SK-N-SH treated with all-trans-retinoic acid at 6 μM for 48 hours (cell line): ENCODE data around the gene KDM2B.

Experiments used
- ATAC-seq: fragments of 200-7000 bp; cut with Tn5 transposase; 3 replicates; pipeline ENCODE4 v1.9.1; 2020; ENCODE audit warnings: mild to moderate bottlenecking, moderate library complexity
- BACH2 ChIP-seq: fragments of 250-450 bp; sonication (Bioruptor Pico); IDR thresholded peaks from 2 replicates; pipeline ENCODE4 v1.9.0; 2021; ENCODE audit warnings: mild to moderate bottlenecking, borderline replicate concordance
- CREB5 ChIP-seq: fragments of 250-450 bp; sonication (Bioruptor Pico); IDR thresholded peaks from 2 replicates; pipeline ENCODE4 v1.5.1; 2020; ENCODE audit warnings: low read depth, mild to moderate bottlenecking, moderate library complexity
- CSDC2 ChIP-seq: fragments of 250-450 bp; sonication (Bioruptor Pico); IDR thresholded peaks from 2 replicates; pipeline ENCODE4 v1.5.0; 2020; ENCODE audit warnings: mild to moderate bottlenecking, moderate library complexity
- CSRNP3 ChIP-seq: fragments of 250-450 bp; sonication (Bioruptor Pico); IDR thresholded peaks from 2 replicates; pipeline ENCODE4 v1.5.1; 2021; ENCODE audit warnings: mild to moderate bottlenecking, moderate library complexity
- GLIS3 ChIP-seq: fragments of 250-450 bp; sonication (Bioruptor Pico); IDR thresholded peaks from 2 replicates; pipeline ENCODE4 v1.5.0; 2020; ENCODE audit warnings: mild to moderate bottlenecking, moderate library complexity
- OSR1 ChIP-seq: fragments of 250-450 bp; sonication (Bioruptor Pico); IDR thresholded peaks from 2 replicates; pipeline ENCODE4 v1.8.0; 2022; ENCODE audit warnings: moderate library complexity, mild to moderate bottlenecking, inconsistent platforms
- PATZ1 ChIP-seq: fragments of 250-450 bp; sonication (Bioruptor Pico); IDR thresholded peaks from 2 replicates; pipeline ENCODE4 v1.8.0; 2020; ENCODE audit warnings: mild to moderate bottlenecking, moderate library complexity, borderline replicate concordance
- POU6F1 ChIP-seq: fragments of 250-450 bp; sonication (Bioruptor Pico); IDR thresholded peaks from 2 replicates; pipeline ENCODE4 v1.8.0; 2021; ENCODE audit warnings: low read depth, mild to moderate bottlenecking, moderate library complexity, borderline replicate concordance
- RARB ChIP-seq: fragments of 250-450 bp; sonication (Bioruptor Pico); IDR thresholded peaks from 2 replicates; pipeline ENCODE4 v1.8.0; 2021; ENCODE audit warnings: mild to moderate bottlenecking, moderate library complexity
- TOX ChIP-seq: fragments of 250-450 bp; sonication (Bioruptor Pico); IDR thresholded peaks from 2 replicates; pipeline ENCODE4 v1.8.0; 2021; ENCODE audit warnings: mild to moderate bottlenecking, moderate library complexity, borderline replicate concordance
- TSHZ2 ChIP-seq: fragments of 250-450 bp; sonication (Bioruptor Pico); IDR thresholded peaks from 2 replicates; pipeline ENCODE4 v1.5.0; 2020; ENCODE audit warnings: mild to moderate bottlenecking, moderate library complexity
- ZFP3 ChIP-seq: fragments of 250-450 bp; sonication (Bioruptor Pico); IDR thresholded peaks from 2 replicates; pipeline ENCODE4 v1.5.0; 2020; ENCODE audit warnings: mild to moderate bottlenecking, moderate library complexity
- ZFP30 ChIP-seq: fragments of 450-650 bp; formaldehyde crosslinking; IDR thresholded peaks from 2 replicates; pipeline ENCODE4 v1.5.0; 2022; ENCODE audit warnings: mild to moderate bottlenecking, moderate library complexity
- ZNF565 ChIP-seq: fragments of 450-650 bp; formaldehyde crosslinking; conservative IDR thresholded peaks from 2 replicates; pipeline ENCODE4 v1.5.0; 2020; ENCODE audit warnings: low read depth, mild to moderate bottlenecking, moderate library complexity
- ZNF8 ChIP-seq: fragments of 450-650 bp; formaldehyde crosslinking; IDR thresholded peaks from 2 replicates; pipeline ENCODE4 v1.5.0; 2020; ENCODE audit warnings: mild to moderate bottlenecking, moderate library complexity

KDM2B gene

GRCh38 chr12:121538699-121539061, 42.1 kb downstream of the KDM2B start:
- no peak for ATAC-seq
- no peak for TF ChIP-seq ZFP30 (CRISPR knock-in tag)
- no peak for TF ChIP-seq OSR1 (CRISPR knock-in tag)
- no peak for TF ChIP-seq POU6F1
- TF ChIP-seq GLIS3 = no peak
- TF ChIP-seq ZFP3 (CRISPR knock-in tag) = no peak
- TF ChIP-seq BACH2 (CRISPR knock-in tag) = no peak
- TF ChIP-seq ZNF565 (CRISPR knock-in tag) = no peak
- TF ChIP-seq RARB (CRISPR knock-in tag) = no peak
- no peak for TF ChIP-seq ZNF8 (CRISPR knock-in tag)
- TF ChIP-seq PATZ1 (CRISPR knock-in tag) = no peak

- TF ChIP-seq GLIS3 (no peak), RARB (CRISPR knock-in tag) (no peak), CSRNP3 (no peak), TSHZ2 (CRISPR knock-in tag) (no peak), BACH2 (CRISPR knock-in tag) (no peak), CSDC2 (no peak), ZNF565 (CRISPR knock-in tag) (no peak), CREB5 (CRISPR knock-in tag) (no peak)
- ATAC-seq = peak; percentile 13
Observed at GRCh38 chr12:121537814-121538698, 42.8 kb downstream of the KDM2B start.

- no peak for TF ChIP-seq ZNF565 (CRISPR knock-in tag)
- TF ChIP-seq TOX (CRISPR knock-in tag) = no peak
- ATAC-seq = peak; percentile 81
Observed at GRCh38 chr12:121536899-121537813, 43.7 kb downstream of the KDM2B start.
